ENCODE measurements around the gene OCA2.

DNA sequence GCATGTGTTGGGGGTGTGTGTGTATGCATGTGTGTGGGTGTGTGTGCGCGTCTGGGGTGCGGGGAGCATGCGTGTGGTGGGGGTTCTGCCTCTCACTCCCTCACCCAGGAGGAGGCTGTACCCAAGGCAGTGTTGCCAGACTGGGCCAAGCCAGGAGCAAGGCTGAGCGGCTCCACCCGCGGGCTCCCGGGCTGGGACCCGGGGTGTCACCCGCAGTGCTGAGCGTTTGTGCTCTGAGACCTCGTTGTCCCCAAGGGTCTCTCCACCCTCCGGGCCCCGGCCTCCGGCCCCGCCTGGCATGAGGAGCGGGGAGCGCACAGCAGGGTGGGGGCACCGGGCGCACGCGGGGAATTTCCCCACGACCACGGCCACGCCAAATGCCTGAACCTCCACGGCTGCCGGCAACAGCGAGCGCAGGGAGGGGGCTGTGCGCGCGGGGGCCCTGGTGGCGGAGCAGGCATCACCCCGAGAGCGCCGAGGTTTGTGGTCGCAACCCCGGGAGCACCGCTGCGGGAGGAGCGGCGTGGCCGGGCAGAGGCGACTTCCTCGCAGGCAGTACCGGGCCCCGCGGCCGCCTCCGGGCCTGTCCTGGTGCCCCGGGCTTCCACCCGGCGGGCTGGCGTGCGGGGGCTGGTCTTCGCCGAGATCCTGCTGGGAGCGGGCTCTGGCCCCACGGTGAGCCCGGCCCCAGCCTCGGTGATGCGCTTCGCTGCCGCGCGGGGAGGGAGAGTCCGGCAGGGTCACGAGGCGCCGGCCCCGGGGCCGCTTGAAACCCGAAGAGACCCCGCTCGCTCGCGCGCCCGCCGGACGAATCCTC lies 7.4 kb upstream of the OCA2 start:
- no peak for TF ChIP-seq EZH2 (IDR thresholded peaks at IDR 0.05; ENCODE audit: borderline replicate concordance, low read depth, low read length, poor library complexity, severe bottlenecking)
- TF ChIP-seq, protein P1, sequence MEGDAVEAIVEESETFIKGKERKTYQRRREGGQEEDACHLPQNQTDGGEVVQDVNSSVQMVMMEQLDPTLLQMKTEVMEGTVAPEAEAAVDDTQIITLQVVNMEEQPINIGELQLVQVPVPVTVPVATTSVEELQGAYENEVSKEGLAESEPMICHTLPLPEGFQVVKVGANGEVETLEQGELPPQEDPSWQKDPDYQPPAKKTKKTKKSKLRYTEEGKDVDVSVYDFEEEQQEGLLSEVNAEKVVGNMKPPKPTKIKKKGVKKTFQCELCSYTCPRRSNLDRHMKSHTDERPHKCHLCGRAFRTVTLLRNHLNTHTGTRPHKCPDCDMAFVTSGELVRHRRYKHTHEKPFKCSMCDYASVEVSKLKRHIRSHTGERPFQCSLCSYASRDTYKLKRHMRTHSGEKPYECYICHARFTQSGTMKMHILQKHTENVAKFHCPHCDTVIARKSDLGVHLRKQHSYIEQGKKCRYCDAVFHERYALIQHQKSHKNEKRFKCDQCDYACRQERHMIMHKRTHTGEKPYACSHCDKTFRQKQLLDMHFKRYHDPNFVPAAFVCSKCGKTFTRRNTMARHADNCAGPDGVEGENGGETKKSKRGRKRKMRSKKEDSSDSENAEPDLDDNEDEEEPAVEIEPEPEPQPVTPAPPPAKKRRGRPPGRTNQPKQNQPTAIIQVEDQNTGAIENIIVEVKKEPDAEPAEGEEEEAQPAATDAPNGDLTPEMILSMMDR (conservative IDR thresholded peaks at IDR 0.05; ENCODE audit: low read depth, low read length): no peak
